ENCODE results near the gene EXTL1.

The EXTL1 gene

GRCh38 chr1:25997828-25998761 lies 23.5 kb upstream of the EXTL1 start, which contains the start of gene PAFAH2:
TSS of gene PAFAH2 (minus strand) at chr1:25998063. CDS start at chr1:25990816, 7,247 bp downstream.
- FAIRE-seq (no peak), DNase-seq (ENCODE audit: insufficient read length, low spot score) (no peak)
- peak; percentile 95 for TF ChIP-seq CTCF (IDR thresholded peaks at IDR 0.05; ENCODE audit: insufficient read depth, missing control alignments)

- FAIRE-seq, result no peak
- no peak for DNase-seq (ENCODE audit: insufficient read length, low spot score)
- TF ChIP-seq CTCF (IDR thresholded peaks at IDR 0.05; ENCODE audit: insufficient read depth, missing control alignments), result no peak
These were observed 22.4 kb upstream of the EXTL1 start for GRCh38 chr1:25999041-25999800.

- DNase-seq (ENCODE audit: insufficient read length, low spot score), result no peak
- no peak for FAIRE-seq
- TF ChIP-seq CTCF (IDR thresholded peaks at IDR 0.05; ENCODE audit: insufficient read depth, missing control alignments), result no peak
These were observed 18.3 kb upstream of the EXTL1 start for GRCh38 chr1:26003262-26003661.

- DNase-seq (ENCODE audit: insufficient read length, low spot score) (no peak), FAIRE-seq (no peak)
- TF ChIP-seq CTCF (IDR thresholded peaks at IDR 0.05; ENCODE audit: insufficient read depth, missing control alignments), result no peak
These were observed 17.8 kb upstream of the EXTL1 start for GRCh38 chr1:26003756-26004155.

- no peak for FAIRE-seq
- no peak for DNase-seq (ENCODE audit: insufficient read length, low spot score)
- TF ChIP-seq CTCF (IDR thresholded peaks at IDR 0.05; ENCODE audit: insufficient read depth, missing control alignments), result no peak
These were observed 16.0 kb upstream of the EXTL1 start for GRCh38 chr1:26005434-26006105.

- TF ChIP-seq CTCF (IDR thresholded peaks at IDR 0.05; ENCODE audit: insufficient read depth, missing control alignments), result no peak
- DNase-seq (ENCODE audit: insufficient read length, low spot score), result no peak
- no peak for FAIRE-seq
These were observed 14.9 kb upstream of the EXTL1 start for GRCh38 chr1:26006710-26007109.

All from D721Med (cell line).